H1 (cell line): ENCODE measurements around the gene SLC39A11. TPM values are rescaled to one million over a fixed set of nuclear protein-coding genes. Genes with fewer than 3 reads are reported as not detected.

Experiments used
- CTCF ChIA-PET: fragments of 300-600 bp; sonication (Branson Sonifier 250); formaldehyde crosslinking; loops from one replicate; lab custom pipeline; 2021; ENCODE audit not compliant: partially characterized antibody; lab: Charles Lee
- POLR2A ChIA-PET: fragments of 300-600 bp; sonication (Branson Sonifier 250); formaldehyde crosslinking; loops from one replicate; lab custom pipeline; 2021; ENCODE audit warnings: inconsistent platforms; ENCODE audit not compliant: partially characterized antibody; lab: Charles Lee
- DNase-seq, 2 experiments: peaks; one replicate each; pipeline versions ENCODE4 v3.0.0 to v3.0.0-alpha.2; 2010 to 2022; ENCODE audit warnings: low spot score in 2 of 2, low read depth in 1 of 2, mixed read lengths in 1 of 2
- FAIRE-seq: peaks from 2 replicates; lab custom pipeline; 2011; peaks lifted over from hg19 to GRCh38; lab: Jason Lieb, UNC
- H2AFZ ChIP-seq: 2 replicates; pipeline ENCODE4 v1.8.1; 2012; ENCODE audit warnings: low read length, inconsistent platforms
- H2AK5ac ChIP-seq: 2 replicates; pipeline ENCODE4 v1.6.1; 2013; ENCODE audit warnings: low read depth, low read length
- H2BK120ac ChIP-seq: replicated peaks from 2 replicates; pipeline ENCODE3; 2013; ENCODE audit warnings: low read depth, low read length, inconsistent platforms
- H2BK12ac ChIP-seq: 2 replicates; pipeline ENCODE4 v1.6.1; 2013; ENCODE audit warnings: low read depth, low read length
- H2BK15ac ChIP-seq: 2 replicates; pipeline ENCODE4 v1.6.1; 2013; ENCODE audit warnings: low read length
- H2BK20ac ChIP-seq: 2 replicates; pipeline ENCODE4 v1.6.1; 2013; ENCODE audit warnings: low read length
- H2BK5ac ChIP-seq: 2 replicates; pipeline ENCODE4 v1.6.1; 2013; ENCODE audit warnings: low read depth, low read length
- H3K14ac ChIP-seq: 2 replicates; pipeline ENCODE4 v1.6.1; 2013; ENCODE audit warnings: inconsistent platforms; ENCODE audit not compliant: insufficient read length
- H3K18ac ChIP-seq: 2 replicates; pipeline ENCODE4 v1.6.1; 2013; ENCODE audit warnings: low read length; ENCODE audit errors: extremely low read depth
- H3K23ac ChIP-seq: 2 replicates; pipeline ENCODE4 v1.6.1; 2013; ENCODE audit warnings: inconsistent platforms; ENCODE audit not compliant: insufficient read length
- H3K23me2 ChIP-seq: 2 replicates; pipeline ENCODE4 v1.6.1; 2013; ENCODE audit warnings: low read depth, low read length
- H3K27ac ChIP-seq: 2 replicates; pipeline ENCODE4 v1.6.1; 2011; ENCODE audit warnings: low read depth, low read length, inconsistent platforms
- H3K27me3 ChIP-seq, 4 experiments: replicated peaks in 1 of 4; 1 replicate in 1 of 4; 2 replicates in 3 of 4; pipeline versions ENCODE4 v1.6.1 to v1.8.1; 2011 to 2013; ENCODE audit warnings: low read length in 3 of 4, mild to moderate bottlenecking in 3 of 4, inconsistent platforms in 2 of 4, mixed read lengths in 2 of 4, moderate library complexity in 1 of 4; ENCODE audit not compliant: control insufficient read depth in 3 of 4, insufficient read depth in 3 of 4; ENCODE audit errors: extremely low read depth in 1 of 4
- H3K36me3 ChIP-seq, 4 experiments: 2 replicates each; pipeline versions ENCODE4 v1.6.1 to v1.8.1; 2011 to 2013; ENCODE audit warnings: mild to moderate bottlenecking in 4 of 4, low read length in 3 of 4, moderate library complexity in 2 of 4, control low read depth in 1 of 4, inconsistent platforms in 1 of 4; ENCODE audit not compliant: insufficient read depth in 4 of 4, control insufficient read depth in 2 of 4
- H3K4ac ChIP-seq: replicated peaks from 2 replicates; pipeline ENCODE3; 2013; ENCODE audit warnings: low read length, low read depth, mixed read lengths, inconsistent platforms; ENCODE audit not compliant: insufficient read length
- H3K4me1 ChIP-seq, 4 experiments: replicated peaks in 1 of 4; 1 replicate in 1 of 4; 2 replicates in 3 of 4; pipeline versions ENCODE4 v1.6.1 to v1.8.1; 2011 to 2013; ENCODE audit warnings: low read length in 3 of 4, inconsistent platforms in 2 of 4, mixed read lengths in 1 of 4; ENCODE audit not compliant: insufficient read depth in 4 of 4, control insufficient read depth in 3 of 4
- H3K4me2 ChIP-seq, 2 experiments: 2 replicates each; pipeline versions ENCODE4 v1.6.1 to v1.8.1; 2011 to 2013; ENCODE audit warnings: low read depth in 2 of 2, low read length in 2 of 2, control low read depth in 1 of 2, inconsistent platforms in 1 of 2, mild to moderate bottlenecking in 1 of 2; ENCODE audit not compliant: insufficient read depth in 1 of 2
- H3K4me3 ChIP-seq, 4 experiments: fragments of 200-600, 300-600 bp in 1 of 4; sonication (generic), shearing (Covaris generic), sonication (Bioruptor Twin) in 1 of 4; 2 replicates each; pipeline versions ENCODE4 v1.5.1 to v1.8.1; 2011 to 2016; ENCODE audit warnings: low read length in 4 of 4, low read depth in 3 of 4, control low read depth in 2 of 4, inconsistent platforms in 2 of 4, mild to moderate bottlenecking in 2 of 4, mixed read lengths in 1 of 4, moderate library complexity in 1 of 4; ENCODE audit not compliant: insufficient read depth in 2 of 4; ENCODE audit errors: extremely low read depth in 1 of 4
- H3K56ac ChIP-seq: replicated peaks from 2 replicates; pipeline ENCODE3; 2013; ENCODE audit warnings: low read depth, mild to moderate bottlenecking, mixed read lengths, low read length, inconsistent platforms; ENCODE audit not compliant: insufficient read length
- H3K79me1 ChIP-seq: 2 replicates; pipeline ENCODE4 v1.6.1; 2013; ENCODE audit warnings: low read depth, low read length, control low read depth
- H3K79me2 ChIP-seq, 2 experiments: 2 replicates each; pipeline versions ENCODE4 v1.6.1 to v1.8.1; 2012 to 2013; ENCODE audit warnings: low read length in 2 of 2, mild to moderate bottlenecking in 2 of 2, inconsistent platforms in 1 of 2; ENCODE audit not compliant: insufficient read depth in 2 of 2, control insufficient read depth in 1 of 2
- H3K9ac ChIP-seq, 4 experiments: replicated peaks in 1 of 4; 1 replicate in 1 of 4; 2 replicates in 3 of 4; pipeline versions ENCODE4 v1.6.1 to v1.8.1; 2011 to 2013; ENCODE audit warnings: low read depth in 3 of 4, low read length in 3 of 4, control low read depth in 2 of 4, mild to moderate bottlenecking in 2 of 4, moderate library complexity in 2 of 4, inconsistent platforms in 1 of 4; ENCODE audit errors: extremely low read depth in 1 of 4
- H3K9me3 ChIP-seq, 2 experiments: 2 replicates each; pipeline versions ENCODE4 v1.6.1 to v1.8.1; 2012 to 2013; ENCODE audit warnings: mild to moderate bottlenecking in 2 of 2, moderate library complexity in 2 of 2, control low read depth in 1 of 2, inconsistent platforms in 1 of 2, low read depth in 1 of 2, low read length in 1 of 2, mixed read lengths in 1 of 2; ENCODE audit not compliant: insufficient read depth in 2 of 2
- H4K20me1 ChIP-seq, 2 experiments: replicated peaks in 1 of 2; 2 replicates each; pipeline versions ENCODE3 to v1.8.1; 2011 to 2013; ENCODE audit warnings: inconsistent platforms in 2 of 2, low read length in 2 of 2, mild to moderate bottlenecking in 1 of 2; ENCODE audit not compliant: insufficient read depth in 2 of 2, control insufficient read depth in 1 of 2
- H4K5ac ChIP-seq: 2 replicates; pipeline ENCODE4 v1.6.1; 2013; ENCODE audit warnings: low read length, low read depth, mixed read lengths, inconsistent platforms; ENCODE audit not compliant: insufficient read length
- H4K8ac ChIP-seq: 2 replicates; pipeline ENCODE4 v1.8.0; 2013; ENCODE audit warnings: mild to moderate bottlenecking, moderate library complexity, low read length, inconsistent platforms; ENCODE audit not compliant: insufficient read depth; ENCODE audit errors: extremely low read depth
- H4K91ac ChIP-seq: replicated peaks from 2 replicates; pipeline ENCODE3; 2013; ENCODE audit warnings: low read length, mixed read lengths, inconsistent platforms; ENCODE audit not compliant: insufficient read length
- CHD2 ChIP-seq: IDR thresholded peaks from 2 replicates; pipeline ENCODE4 v1.6.1; 2012; ENCODE audit warnings: low read length, improper control_type of control experiment
- CREB1 ChIP-seq: IDR thresholded peaks from 2 replicates; pipeline ENCODE4 v1.6.1; 2012; ENCODE audit warnings: inconsistent platforms
- EZH2 ChIP-seq: fragments of 200-600 bp; sonication (generic); IDR thresholded peaks from 2 replicates; pipeline ENCODE4 v1.7.1; 2012; ENCODE audit warnings: low read depth, mild to moderate bottlenecking, moderate library complexity, low read length, inconsistent platforms; ENCODE audit not compliant: severe bottlenecking
- JUN ChIP-seq: IDR thresholded peaks from 2 replicates; pipeline ENCODE4 v1.6.1; 2011; ENCODE audit warnings: low read depth, mild to moderate bottlenecking, improper control_type of control experiment, low read length
- POU5F1 ChIP-seq: IDR thresholded peaks from 2 replicates; pipeline ENCODE4 v1.6.1; 2011; ENCODE audit warnings: low read depth, mild to moderate bottlenecking, low read length, moderate library complexity
- RAD21 ChIP-seq, 2 experiments: IDR thresholded peaks in 1 of 2; conservative IDR thresholded peaks in 1 of 2; 2 replicates each; pipeline ENCODE4 v1.6.1; 2011; ENCODE audit warnings: low read depth in 2 of 2, low read length in 2 of 2, improper control_type of control experiment in 1 of 2, inconsistent platforms in 1 of 2, mild to moderate bottlenecking in 1 of 2, moderate library complexity in 1 of 2
- RBBP5 ChIP-seq: IDR thresholded peaks from 2 replicates; pipeline ENCODE4 v1.7.1; 2012; ENCODE audit warnings: low read depth, mild to moderate bottlenecking, inconsistent platforms, low read length, moderate library complexity, borderline replicate concordance
- SAP30 ChIP-seq: fragments of 300-600 bp; sonication (generic); IDR thresholded peaks from 2 replicates; pipeline ENCODE4 v1.7.1; 2012; ENCODE audit warnings: low read length, moderate library complexity, mild to moderate bottlenecking, inconsistent platforms; ENCODE audit not compliant: insufficient read depth, insufficient replicate concordance
- SIRT6 ChIP-seq: IDR thresholded peaks from one replicate; pipeline ENCODE4 v1.7.1; 2012; ENCODE audit warnings: low read length, inconsistent platforms
- SP1 ChIP-seq: IDR thresholded peaks from 2 replicates; pipeline ENCODE4 v1.6.1; 2011; ENCODE audit warnings: low read depth, low read length
- WGBS, 2 experiments: shearing (Covaris generic) in 1 of 2; methylation state at CpG; one replicate each; pipeline versions ENCODE4 v1.1.6 to v1.1.7; 2013 to 2015; ENCODE audit warnings: low lambda C conversion rate in 2 of 2, mixed read lengths in 2 of 2, inconsistent platforms in 1 of 2, low coverage in 1 of 2, missing lambda C conversion rate in 1 of 2; ENCODE audit not compliant: insufficient replicate concordance in 2 of 2, insufficient coverage in 1 of 2, insufficient read length in 1 of 2; ENCODE audit errors: extremely low coverage in 1 of 2, missing lambda C conversion rate in 1 of 2; 5-methylcytosine and 5-hydroxymethylcytosine counted together
- polyA plus RNA-seq, 7 experiments: library from polyadenylated mRNA; depleted of rRNA in 3 of 7; stranded (reverse) in 5 of 7; unstranded in 2 of 7; fragments of >200 nt in 5 of 7; fragments of 200-250 nt in 2 of 7; gene quantifications; 1 replicate in 5 of 7; 2 replicates in 1 of 7; 4 replicates in 1 of 7; pipeline versions ENCODE4 v1.2.1 to v1.2.3, GENCODE V29; 2011 to 2013; ENCODE audit warnings: missing spikeins in 2 of 7, mixed read lengths in 2 of 7
- total RNA-seq: library from RNA; stranded (reverse); fragmentation: NEBNext Ultra II Directional; extraction: Animal tissue kit (Norgen Biotek cat#: 25700); gene quantifications from 2 replicates; pipeline ENCODE4 v1.2.1, GENCODE V29; 2021
- TF ChIP-seq, protein P1 (sequence below), 3 experiments: IDR thresholded peaks; 1 replicate in 2 of 3; 2 replicates in 1 of 3; pipeline versions ENCODE4 v1.5.1 to v1.6.1; 2011; ENCODE audit warnings: low read length in 3 of 3, mild to moderate bottlenecking in 3 of 3, inconsistent platforms in 2 of 3, low read depth in 1 of 3, moderate library complexity in 1 of 3; ENCODE audit not compliant: insufficient read depth in 1 of 3; ENCODE audit errors: control extremely low read depth in 1 of 3

SLC39A11 gene
- total and polyA plus RNA-seq, 2 of the 8 experiments (the other 6 are each of a cell fraction or from before 2014, with no cell fraction given), result 12.2 to 19.6 TPM

DNA sequence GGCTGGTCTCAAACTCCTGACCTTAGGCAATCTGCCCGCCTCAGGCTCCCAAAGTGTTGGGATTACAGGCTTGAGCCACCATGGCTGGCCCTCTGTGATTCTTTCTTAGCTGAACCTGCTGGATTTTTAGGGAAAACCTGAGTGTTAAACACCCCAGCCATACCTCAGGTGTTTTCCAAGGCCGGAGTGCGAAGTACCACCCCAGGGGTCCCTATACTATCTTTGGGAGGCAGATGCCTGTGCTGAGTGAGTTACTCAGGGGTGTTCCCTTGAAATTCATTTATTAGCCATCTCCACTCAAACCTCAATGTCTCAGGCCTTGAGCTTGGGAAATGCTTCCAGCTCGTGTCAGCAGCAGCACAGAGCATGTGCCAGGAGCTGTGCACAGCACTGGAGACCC lies 432.7 kb downstream of the SLC39A11 start:
- WGBS, 2 experiments, result 89% methylated on average over 4 of the region's 4 CpGs; no CpG with 5 or more reads in 1 of the 2 experiments
- TF ChIP-seq RBBP5 (no peak), CHD2 (no peak), SP1 (no peak), SAP30 (no peak), RAD21 (IDR thresholded peaks at IDR 0.05 in 1 of 2, conservative IDR thresholded peaks at IDR 0.05 in 1 of 2; ENCODE audit: low read depth in 2 of 2, low read length in 2 of 2) (no peak), EZH2 (no peak), POU5F1 (no peak), SIRT6 (no peak), JUN (no peak), CREB1 (no peak)
- TF ChIP-seq, protein P1, sequence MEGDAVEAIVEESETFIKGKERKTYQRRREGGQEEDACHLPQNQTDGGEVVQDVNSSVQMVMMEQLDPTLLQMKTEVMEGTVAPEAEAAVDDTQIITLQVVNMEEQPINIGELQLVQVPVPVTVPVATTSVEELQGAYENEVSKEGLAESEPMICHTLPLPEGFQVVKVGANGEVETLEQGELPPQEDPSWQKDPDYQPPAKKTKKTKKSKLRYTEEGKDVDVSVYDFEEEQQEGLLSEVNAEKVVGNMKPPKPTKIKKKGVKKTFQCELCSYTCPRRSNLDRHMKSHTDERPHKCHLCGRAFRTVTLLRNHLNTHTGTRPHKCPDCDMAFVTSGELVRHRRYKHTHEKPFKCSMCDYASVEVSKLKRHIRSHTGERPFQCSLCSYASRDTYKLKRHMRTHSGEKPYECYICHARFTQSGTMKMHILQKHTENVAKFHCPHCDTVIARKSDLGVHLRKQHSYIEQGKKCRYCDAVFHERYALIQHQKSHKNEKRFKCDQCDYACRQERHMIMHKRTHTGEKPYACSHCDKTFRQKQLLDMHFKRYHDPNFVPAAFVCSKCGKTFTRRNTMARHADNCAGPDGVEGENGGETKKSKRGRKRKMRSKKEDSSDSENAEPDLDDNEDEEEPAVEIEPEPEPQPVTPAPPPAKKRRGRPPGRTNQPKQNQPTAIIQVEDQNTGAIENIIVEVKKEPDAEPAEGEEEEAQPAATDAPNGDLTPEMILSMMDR (IDR thresholded peaks at IDR 0.05; ENCODE audit: control extremely low read depth in 1 of 3, insufficient read depth in 1 of 3, low read depth in 1 of 3, low read length in 3 of 3), result no peak

More for the DNA sequence above, 432.7 kb downstream of the SLC39A11 start:
- Histone ChIP-seq H2BK12ac (no peak overlapping the region), H2BK120ac (no peak overlapping the region), H3K36me3 (no peaks in the 10 kb centered on the region), H2BK5ac (no peak overlapping the region), H3K9me3 (no peaks in the 10 kb centered on the region), H3K18ac (no peak overlapping the region), H4K20me1 (no peaks in the 10 kb centered on the region), H3K56ac (no peak overlapping the region), H3K4me1 (peaks cover 0 to 10% (median 3%) of the 10 kb centered on the region in 4 experiments; a peak in 3 of 7 replicates), H4K91ac (no peak overlapping the region), H4K8ac (no peak overlapping the region), H3K4me3 (no peak overlapping the region), H3K79me2 (no peaks in the 10 kb centered on the region), H3K27me3 (no peaks in the 10 kb centered on the region; a peak in 1 of 7 replicates), H2BK20ac (no peak overlapping the region), H3K23me2 (no peaks in the 10 kb centered on the region), H2AFZ (no peak overlapping the region), H2BK15ac (no peak overlapping the region), H4K5ac (no peak overlapping the region), H3K23ac (no peak overlapping the region), H3K4me2 (no peak overlapping the region), H3K4ac (no peak overlapping the region), H3K79me1 (no peaks in the 10 kb centered on the region), H3K9ac (no peak overlapping the region), H3K14ac (no peak overlapping the region), H2AK5ac (no peak overlapping the region), H3K27ac (no peak overlapping the region)
- POLR2A ChIA-PET, result no interaction called here
- FAIRE-seq (no peak), DNase-seq (no peak)
- CTCF ChIA-PET, result interaction anchor here (0.9 to 3.2 kb wide), 10 partner anchors 9 to 103 kb away, joined by 3 to 19 read pairs (median 6); no protein-coding TSS in a partner anchor
